NCI-H2227 treated with DMSO at 0.1 percent for 48 hours (cell line): Measurements from ENCODE around the gene RCOR1.
A peak's percentile ranks its signal among the peaks of the same experiment; 100 is the strongest.
"Not testable (repeated sequence)": the region's sequence is repeated elsewhere in the genome, so short reads cannot be mapped to it uniquely, and the experiment has no call there.

Experiments
- DNase-seq: peaks from one replicate; lab custom pipeline; 2025; lab: John Stamatoyannopoulos, UW

Gene RCOR1

DNA sequence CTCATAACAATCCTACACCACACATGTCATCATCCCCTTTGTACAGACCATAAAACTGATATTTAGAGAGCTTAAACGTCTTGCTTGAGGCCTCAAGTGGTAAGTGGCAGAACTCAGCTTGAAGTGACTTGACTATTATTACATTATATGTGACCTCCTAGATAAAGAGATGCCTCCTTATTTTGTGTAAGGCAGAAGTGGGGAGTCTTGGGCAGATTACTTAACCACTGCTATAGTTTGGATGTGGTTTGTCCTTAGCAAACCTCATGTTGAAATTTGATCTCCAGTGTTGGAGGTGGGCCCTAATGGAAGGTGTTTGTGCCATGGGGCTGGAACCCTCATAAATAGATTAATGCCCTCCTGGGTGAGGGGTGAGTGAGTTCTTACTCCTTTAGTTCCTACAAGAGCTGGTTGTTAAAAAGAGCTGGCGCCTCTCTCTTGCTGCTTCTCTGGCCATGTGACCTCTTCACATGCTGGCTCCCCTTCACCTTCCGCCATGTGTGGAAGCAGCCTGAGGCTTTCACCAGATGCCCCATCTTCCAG lies 37.4 kb downstream of the RCOR1 start:
- DNase-seq = peak; percentile 94

DNA sequence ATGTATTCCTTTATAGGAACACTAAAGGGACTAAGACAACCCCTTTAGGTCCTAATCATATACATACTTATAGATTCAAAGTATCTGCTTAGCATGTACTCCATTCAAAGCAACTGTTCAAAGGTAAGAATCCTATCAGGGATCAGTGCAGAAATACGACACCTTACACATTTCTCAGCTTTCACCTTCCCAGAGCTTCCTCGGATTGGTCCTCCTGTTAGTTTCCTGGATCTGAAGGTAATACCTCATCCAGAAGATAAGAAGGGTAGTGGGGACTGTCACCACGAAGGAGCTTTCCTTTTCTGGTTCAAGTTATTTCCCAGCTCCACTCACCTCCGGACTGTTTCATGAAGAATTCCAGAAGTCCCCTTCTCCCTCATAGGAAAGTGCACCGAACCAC lies 38.0 kb downstream of the RCOR1 start:
- peak; percentile 66 for DNase-seq

DNA sequence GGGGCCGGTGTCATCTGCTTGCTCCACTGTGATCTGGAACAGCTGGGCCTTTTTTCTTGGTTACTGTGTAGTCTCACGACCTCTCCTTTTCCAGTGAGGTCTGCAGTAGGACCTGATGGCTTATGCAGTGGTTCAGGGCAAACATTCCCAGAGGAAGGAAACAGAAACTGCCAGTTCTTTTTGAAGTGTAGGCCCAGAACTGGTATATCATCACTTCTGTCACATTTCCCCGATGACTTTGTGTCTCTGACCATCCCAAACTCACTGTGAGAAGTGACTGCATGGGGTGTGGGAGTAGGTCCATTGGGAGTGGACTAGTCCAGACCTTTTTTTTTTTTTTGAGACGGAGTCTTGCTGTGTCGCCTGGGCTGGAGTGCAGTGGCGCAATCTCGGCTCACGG lies 38.4 kb downstream of the RCOR1 start:
- DNase-seq = no peak

DNA sequence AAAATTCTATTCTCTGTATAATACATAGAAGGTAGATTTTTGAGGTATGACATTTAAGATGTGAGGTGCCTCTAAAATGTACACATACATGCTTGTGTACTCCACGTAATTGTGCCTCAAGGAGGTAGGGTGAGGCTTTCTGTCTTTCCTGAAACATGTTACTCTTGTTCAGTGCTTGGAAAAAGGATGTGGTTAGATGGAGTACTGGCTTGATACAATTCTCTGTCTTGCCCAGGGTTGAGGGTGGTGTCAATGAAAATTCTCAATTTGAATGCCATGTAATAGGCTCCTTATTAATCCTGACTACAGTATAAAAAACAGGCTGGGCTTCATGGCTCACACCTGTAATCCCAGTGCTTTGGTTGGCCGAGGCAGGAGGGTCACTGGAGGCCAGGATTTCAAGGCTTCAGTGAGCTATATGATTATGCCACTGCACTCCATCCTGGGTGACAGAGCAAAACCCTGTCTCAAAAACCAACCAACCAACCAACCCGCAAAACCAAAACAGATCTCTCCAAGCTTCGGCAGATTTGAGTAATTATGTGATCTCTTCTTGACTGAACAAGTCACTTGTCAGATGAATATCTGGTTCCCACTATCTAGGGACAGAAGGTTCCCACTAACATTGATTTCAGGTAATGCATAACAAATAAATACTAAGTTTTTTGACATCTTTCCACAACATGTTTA lies 41.6 kb downstream of the RCOR1 start:
- DNase-seq = peak; percentile 38

DNA sequence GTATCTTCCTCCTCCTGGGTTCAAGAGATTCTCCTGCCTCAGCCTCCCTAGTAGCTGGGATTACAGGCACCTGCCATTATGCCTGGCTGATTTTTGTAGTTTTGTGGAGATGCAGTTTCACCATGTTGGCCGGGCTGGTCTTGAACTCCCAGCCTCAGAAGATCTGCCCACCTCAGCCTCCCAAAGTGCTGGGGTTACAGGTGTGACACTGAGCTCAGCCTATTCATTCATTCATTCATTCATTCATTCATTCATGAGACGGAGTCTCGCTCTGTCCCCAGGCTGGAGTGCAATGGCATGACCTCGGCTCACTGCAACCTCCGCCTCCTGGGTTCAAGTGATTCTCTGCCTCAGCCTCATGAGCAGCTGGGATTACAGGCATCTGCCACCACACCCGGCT lies 47.2 kb downstream of the RCOR1 start:
- DNase-seq = not testable (repeated sequence)

DNA sequence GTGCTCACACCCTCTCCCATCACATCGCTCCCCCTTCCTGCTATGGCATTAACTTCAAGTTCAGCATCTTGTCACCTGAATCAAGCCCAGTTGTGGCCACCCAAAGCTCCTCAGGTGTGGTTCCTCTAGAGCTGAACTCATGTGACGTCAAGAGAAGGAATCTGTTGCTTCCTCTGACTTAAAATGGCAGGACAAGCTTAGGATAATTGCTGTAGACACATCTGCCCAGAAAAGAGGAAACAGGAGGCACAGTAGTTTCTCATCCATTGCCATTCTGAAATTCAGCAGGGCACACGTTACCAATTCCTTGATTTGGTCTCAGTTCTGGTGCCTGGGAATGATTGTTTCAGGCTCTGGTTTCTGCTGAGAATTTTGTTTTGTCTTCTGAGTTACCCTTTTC lies 52.1 kb downstream of the RCOR1 start:
- no peak for DNase-seq

DNA sequence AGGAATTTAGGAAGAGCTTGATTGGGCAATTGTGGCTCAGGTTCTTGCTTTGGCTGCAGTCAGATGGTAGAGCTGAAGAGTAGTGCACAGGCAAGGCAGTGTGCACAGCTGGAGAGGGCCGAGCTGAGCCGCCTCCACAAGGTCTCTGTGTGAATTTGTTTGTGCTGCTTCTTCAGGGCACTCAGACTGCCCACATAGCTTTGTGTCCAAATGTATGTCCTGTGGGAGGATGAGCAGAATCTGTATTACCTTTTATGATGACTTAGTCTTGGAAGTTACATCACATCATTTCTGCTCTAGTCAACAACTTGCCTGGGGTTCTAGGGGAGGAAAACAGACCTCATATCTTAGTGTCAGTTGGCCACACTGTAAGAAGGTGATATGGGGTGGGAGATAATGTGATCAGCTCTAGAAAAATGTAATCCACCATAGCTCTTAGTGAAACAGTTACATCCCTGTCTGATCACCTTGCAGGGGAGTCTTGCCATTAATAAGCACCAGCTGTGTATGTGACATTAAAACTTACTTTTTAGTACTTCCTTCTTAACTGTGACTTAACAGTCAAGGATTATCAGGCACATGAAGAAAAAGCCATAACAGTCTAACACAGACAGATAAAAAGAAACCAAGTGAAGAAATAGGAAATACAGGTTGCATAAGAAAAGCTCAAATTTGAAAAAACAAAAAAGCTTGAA lies 53.4 kb downstream of the RCOR1 start:
- no peak for DNase-seq

DNA sequence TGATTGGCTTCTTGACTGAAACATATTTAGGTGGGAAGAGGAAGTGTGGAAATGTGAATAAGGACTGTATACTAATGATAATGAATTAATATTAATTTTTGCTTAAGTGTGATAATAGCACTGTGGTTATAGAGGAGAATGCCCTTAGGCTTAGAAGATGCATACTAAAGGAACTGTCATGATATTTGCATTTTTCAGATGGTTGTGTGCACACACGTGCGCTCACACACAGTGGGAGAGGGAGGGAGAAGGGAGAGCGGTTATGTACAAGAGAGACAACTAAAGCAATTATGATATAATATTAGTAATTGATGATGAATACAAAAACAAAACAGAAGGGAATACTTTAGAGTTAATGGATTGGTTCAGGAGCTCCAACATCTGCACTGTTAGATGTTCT lies 54.2 kb downstream of the RCOR1 start:
- DNase-seq = no peak

DNA sequence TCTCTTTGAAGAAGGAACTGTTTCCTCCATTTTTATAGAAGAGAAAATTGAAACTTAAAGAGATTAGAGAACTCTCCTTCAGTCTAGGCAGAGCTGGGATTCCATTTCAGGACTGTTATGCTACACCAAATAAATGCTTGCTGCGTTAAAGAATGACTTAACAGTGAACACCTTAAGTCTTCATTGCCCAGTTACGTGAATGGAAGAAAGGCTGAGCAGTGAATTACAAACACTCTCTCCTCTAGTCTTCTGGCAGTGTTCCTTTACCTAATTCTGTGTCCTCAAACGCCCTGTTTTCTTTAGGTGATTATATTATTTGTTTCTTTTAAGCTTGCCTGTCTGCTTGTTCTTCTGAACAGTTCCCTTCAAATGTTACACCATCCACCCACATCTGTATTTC lies 59.7 kb downstream of the RCOR1 start:
- no peak for DNase-seq

DNA sequence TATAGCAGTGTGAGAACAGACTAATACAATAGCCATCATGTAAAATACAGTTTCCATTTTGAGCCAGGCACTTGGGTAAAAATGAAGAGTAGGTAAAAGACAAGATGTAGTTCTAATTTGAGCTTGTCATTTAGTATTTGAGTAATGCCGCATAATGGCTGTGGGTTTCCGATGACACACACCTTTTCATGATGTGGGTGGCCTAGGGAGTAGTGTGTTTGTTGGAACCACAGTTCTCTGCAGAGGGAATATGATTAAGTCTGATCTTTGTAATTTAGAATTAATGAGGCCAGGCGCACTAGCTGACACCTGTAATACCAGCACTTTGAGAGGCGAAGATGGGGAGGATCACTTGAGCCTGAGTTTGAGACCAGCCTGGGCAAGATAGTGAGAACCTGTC lies 61.8 kb downstream of the RCOR1 start:
- DNase-seq = no peak

DNA sequence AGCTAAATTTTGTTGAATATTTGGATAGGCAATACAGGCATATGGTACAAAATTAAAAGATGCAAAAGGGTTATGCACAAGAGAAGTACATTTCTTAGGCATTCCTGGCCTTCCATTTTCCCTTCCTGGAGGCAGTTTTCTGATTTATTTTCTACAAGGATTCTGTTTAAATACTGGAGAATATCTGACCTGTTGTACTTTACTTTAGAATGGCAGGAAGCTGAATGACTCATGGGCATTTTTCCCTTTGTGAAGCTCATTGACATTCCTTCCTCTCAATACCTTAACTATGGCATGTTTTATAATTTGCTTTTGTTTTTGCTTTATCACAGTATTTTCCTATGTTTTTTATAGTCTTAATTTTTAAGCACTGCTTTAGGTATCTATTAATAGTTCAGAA lies 62.7 kb downstream of the RCOR1 start:
- DNase-seq = no peak

DNA sequence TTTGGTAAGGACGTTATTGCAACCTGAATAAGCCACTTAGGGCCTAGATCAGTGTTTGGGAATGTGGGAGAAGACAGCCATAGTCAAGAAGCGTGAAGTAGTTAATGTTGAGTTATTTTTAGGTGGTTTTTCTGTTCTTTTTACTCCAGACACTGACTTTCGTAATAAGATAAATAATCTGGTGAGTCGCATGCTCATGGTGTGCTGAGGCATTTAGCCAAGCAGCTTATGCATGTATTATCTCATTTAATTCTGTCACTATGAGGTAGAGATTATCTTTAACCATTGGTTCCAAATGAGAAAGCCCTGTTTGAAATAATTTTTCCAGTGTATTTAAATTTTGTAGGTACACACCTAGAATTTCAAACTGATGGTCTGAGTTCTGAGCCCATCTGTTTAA lies 67.3 kb downstream of the RCOR1 start:
- no peak for DNase-seq

DNA sequence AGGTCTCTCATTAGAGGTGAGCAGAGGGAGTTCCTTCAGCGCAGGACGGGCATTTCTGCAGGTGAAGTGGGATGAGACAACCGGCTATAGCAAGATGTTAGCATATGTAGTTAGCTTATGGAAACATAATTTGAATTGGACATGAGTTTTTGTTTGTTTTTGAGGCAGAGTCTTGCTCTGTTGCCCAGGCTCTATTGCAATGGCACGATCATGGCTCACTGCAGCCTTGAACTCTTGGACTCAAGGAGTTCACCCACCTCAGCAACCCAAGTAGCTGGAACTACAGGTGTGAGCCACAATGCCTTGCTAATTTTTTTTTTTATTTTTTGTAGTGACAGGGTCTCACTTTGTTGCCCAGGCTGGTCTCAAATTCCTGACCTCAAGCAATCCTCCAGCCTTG lies 69.2 kb downstream of the RCOR1 start:
- DNase-seq = no peak

DNA sequence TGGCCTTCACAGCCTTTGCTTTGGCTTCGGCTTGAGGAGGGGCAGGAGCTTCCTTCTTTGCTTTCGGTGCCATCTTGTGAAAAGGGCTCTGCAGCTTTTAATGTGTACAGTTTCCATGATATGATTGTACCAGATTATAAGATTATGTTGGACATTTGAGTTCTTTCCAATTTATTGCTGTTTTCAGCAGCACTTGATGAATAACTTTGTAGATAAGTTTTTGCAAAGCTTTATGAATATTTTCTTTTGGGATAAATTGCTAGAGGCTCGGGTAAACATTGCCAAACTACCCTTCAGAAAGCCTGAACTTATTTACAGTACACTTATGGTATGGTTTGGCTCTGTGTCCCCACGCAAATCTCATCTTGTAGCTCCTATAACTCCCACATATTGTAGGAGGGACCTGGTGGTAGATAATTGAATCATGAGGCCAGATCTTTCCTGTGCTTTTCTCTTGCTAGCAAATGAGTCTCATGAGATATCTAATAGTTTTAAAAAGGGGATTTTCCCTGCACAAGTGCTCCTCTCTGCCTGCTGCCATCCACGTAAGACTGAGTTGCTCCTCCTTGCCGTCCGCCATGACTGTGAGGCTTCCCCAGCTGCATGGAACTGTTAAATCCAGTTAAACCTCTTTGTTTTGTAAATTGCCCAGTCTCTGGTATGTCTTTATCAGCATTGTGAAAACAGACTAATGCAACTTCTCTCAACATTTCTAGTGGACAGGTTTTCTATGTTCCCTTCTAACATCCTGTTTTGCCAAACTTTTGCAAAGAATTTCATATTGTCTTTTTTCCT lies 70.4 kb downstream of the RCOR1 start:
- DNase-seq = no peak

DNA sequence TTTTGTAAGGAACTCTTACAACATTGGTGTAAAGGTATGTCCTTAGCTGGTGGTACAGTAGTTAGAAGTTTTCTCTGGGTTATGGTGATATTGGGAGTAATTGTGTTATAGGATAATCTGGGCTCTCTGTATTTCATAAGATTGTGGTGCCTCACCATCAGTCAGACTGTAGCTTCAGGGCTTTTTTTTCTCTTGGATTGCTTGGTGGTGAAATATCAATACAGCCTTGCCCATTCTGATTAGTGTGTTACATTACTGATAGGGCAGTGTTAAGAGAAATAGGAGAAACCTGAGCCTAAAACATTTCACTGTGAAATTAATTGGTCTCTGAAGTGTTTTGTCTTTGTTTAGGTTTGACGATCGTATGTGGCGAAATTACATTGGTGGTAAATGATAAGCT lies 71.0 kb downstream of the RCOR1 start:
- DNase-seq = no peak

DNA sequence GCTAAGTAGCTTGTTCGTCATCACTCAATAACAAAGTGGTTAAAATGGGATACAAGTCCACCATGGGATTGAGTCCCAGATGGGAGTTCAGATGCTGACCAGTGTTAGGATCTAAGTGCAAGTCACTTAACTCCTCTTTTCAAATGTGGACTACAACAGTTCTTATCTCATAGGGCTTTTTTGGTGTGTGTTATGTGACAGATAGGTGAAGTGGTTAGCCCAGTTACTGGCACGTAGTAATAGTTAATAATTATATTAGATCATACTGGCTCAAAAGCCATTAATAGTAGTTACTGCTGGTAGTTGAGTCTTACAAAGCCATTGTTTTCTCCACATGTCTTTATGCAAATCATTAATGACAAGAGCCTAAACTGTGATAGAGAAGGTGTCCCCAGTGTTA lies 73.2 kb downstream of the RCOR1 start:
- DNase-seq = no peak

DNA sequence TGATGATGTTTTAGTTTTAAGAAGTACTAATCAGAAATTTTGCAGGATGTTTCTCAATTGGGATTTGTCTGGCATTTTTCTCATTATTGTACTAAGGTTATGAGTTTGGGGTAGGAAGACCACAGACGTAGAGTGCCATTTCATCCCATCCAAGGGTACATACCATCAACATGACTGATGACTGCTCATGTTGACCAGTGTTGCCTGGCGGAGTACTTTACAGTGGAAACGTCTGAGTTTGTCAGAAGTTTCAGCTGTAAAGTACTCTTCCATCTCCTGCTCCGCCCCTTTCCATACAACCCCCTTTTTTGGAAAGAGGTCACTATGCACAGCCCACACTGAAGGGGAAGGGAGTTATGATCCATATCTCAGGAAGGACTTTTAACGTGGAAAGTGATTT lies 74.2 kb downstream of the RCOR1 start:
- DNase-seq = no peak

DNA sequence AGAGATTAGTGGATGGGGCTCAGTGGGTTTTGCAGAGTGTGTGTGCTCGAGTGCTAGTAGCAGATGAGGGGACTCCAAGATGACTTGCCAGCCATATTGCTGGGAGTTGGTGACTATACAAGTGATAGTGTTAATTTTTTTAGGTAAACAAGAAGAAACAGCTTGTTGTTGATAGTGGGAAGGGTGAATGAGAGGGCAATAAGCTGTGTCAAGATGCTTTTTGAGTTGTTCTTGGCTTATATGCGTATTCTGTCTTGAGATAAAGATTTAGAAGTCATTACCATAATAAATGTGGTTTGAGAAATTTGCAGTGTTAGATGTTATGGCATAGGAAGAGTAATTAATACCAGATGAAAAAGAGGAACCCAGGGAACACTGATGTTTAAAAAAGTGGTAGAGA lies 75.3 kb downstream of the RCOR1 start:
- DNase-seq = no peak

DNA sequence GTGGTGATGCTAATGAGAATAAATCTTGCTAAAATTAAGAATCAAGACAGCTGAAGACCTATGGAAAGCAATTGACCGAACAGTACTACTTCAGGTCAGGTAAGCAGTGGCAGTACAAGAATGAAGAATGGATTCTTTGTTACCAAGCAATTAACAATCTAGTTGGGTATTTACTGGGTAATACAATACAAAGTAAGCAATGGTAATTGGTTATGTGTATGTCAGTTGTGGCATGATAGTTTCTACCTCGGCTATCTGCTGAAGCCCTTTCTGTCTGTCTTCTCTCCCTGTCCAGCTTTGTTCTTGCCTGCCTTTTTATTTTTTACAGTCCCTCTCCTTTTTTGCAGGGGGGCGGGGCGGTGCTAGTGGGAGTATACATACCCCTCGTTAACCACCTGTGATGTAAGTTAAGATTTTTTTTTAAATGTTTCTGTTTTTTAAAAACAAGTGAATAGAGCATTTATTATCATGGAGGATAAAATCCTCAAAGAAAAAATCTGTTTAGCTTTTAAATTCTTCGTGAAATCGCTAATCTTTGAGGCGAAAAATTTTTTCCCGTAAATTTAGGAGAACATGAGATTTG lies 75.9 kb downstream of the RCOR1 start:
- no peak for DNase-seq

DNA sequence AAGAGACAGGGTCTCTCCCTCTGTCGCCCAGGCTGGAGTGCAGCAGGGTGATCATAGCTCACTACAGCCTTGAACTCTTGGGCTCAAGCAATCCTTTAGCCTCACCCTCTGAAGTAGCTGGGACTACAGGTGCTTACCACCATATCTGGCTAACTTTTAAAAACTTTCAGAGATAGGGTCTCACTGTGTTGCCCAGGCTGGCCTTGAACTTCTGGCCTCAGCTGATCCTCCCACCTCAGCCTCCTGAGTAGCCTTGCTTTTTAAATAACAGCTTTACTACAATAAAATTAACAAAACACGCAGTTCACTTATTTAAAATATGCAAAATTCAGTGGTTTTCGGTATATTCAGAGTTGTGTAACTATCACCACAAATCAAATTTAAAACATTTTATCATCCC lies 79.0 kb downstream of the RCOR1 start:
- no peak for DNase-seq

DNA sequence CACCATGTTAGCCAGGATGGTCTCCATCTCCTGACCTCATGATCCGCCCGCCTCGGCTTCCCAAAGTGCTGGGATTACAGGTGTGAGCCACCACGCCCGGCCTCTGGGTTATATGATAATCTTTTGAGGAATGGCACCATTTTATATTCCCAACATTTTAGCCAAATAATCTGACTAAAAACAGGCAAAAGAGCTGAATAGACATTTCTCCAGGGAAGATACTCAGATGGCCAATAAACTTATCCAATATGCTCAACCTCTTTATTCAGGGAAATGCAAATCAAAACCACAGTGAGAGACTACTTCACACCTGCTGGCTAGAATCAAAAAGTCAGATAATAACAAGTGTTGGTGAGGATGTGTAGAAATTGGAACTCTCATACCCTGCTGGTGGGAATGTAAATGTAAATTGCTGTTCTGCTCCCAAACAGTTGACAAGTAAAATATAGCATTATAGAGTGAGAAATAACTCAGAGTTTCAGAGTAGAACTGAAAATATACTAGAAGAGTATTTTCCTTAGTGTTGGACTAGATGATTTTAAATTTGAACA lies 80.0 kb downstream of the RCOR1 start:
- no peak for DNase-seq

DNA sequence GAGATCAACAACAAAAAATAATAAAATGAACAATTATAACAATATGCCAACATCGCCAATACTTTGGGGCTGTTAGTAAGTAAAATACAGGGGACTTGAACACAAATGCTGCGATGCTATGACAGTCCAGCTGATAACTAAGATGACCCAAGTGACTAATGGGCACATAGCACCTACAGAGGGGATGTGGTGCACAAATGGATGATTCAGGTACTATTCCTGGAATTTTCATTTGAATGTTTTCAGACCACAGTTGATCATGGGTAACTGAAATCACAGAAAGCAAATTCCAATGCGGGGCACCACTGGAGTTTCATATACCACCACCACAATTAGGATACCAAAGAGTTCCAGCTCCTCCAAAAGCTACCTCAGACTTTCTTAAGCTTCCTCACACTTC lies 82.9 kb downstream of the RCOR1 start:
- DNase-seq = no peak
